OCI-LY7 (cell line): ENCODE data around the gene DUSP2. TPM values are rescaled to one million over a fixed set of nuclear protein-coding genes. Genes with fewer than 3 reads are reported as not detected.

ENCODE experiments used
- BruUV-seq: library from RNA; stranded (reverse); fragments of 400-500 nt; replicated peaks from 2 replicates; lab custom pipeline; 2021; lab: Mats Ljungman, UMichigan
- CTCF ChIA-PET: fragments of 300-600 bp; sonication (Branson Sonifier 250); formaldehyde crosslinking; loops from one replicate; lab custom pipeline; 2022; ENCODE audit warnings: antibody characterized with exemption; ENCODE audit not compliant: unreplicated experiment; lab: Charles Lee
- POLR2A ChIA-PET: fragments of 300-600 bp; sonication (Branson Sonifier 250); formaldehyde crosslinking; loops from one replicate; lab custom pipeline; 2022; ENCODE audit warnings: antibody characterized with exemption; lab: Charles Lee
- DNase-seq: peaks from one replicate; pipeline ENCODE4 v3.0.0-alpha.2; 2015; ENCODE audit warnings: low spot score
- H2AFZ ChIP-seq: fragments of 200-600 bp; sonication (generic), shearing (Covaris generic); 2 replicates; pipeline ENCODE4 v1.6.1; 2014; ENCODE audit warnings: mild to moderate bottlenecking, antibody characterized with exemption, low read length, moderate library complexity
- H3K27ac ChIP-seq: fragments of 200-600 bp; sonication (generic); 2 replicates; pipeline ENCODE4 v1.5.1; 2014; ENCODE audit warnings: mixed run types, low read depth, mild to moderate bottlenecking, moderate library complexity, low read length, inconsistent platforms; ENCODE audit not compliant: poor library complexity, severe bottlenecking
- H3K36me3 ChIP-seq: fragments of 200-600 bp; sonication (generic); 2 replicates; pipeline ENCODE4 v1.6.1; 2014; ENCODE audit warnings: mild to moderate bottlenecking, antibody characterized with exemption, low read length, moderate library complexity, mixed read lengths; ENCODE audit not compliant: insufficient read depth
- H3K4me1 ChIP-seq: fragments of 200-600 bp; sonication (generic); 2 replicates; pipeline ENCODE4 v1.5.1; 2014; ENCODE audit warnings: mild to moderate bottlenecking, low read length; ENCODE audit not compliant: insufficient read depth, poor library complexity, severe bottlenecking
- H3K4me2 ChIP-seq: fragments of 200-600 bp; sonication (generic); 2 replicates; pipeline ENCODE4 v1.6.1; 2014; ENCODE audit warnings: mild to moderate bottlenecking, low read length
- H3K4me3 ChIP-seq: fragments of 200-600 bp; sonication (generic); 2 replicates; pipeline ENCODE4 v1.5.1; 2014; ENCODE audit warnings: mild to moderate bottlenecking, low read depth, low read length; ENCODE audit not compliant: poor library complexity, severe bottlenecking
- H3K79me2 ChIP-seq: fragments of 200-600 bp; sonication (generic); 2 replicates; pipeline ENCODE4 v1.6.1; 2016; ENCODE audit warnings: low read depth, mild to moderate bottlenecking, low read length, moderate library complexity, mixed read lengths; ENCODE audit not compliant: insufficient read depth
- H3K9me2 ChIP-seq: fragments of 200-600 bp; sonication (generic); 2 replicates; pipeline ENCODE4 v1.6.1; 2016; ENCODE audit warnings: mild to moderate bottlenecking, low read length, mixed read lengths; ENCODE audit not compliant: insufficient read depth
- H3K9me3 ChIP-seq: fragments of 200-600 bp; sonication (generic); 2 replicates; pipeline ENCODE4 v1.6.1; 2014; ENCODE audit warnings: mild to moderate bottlenecking, mixed run types, low read length, mixed read lengths
- H4K20me1 ChIP-seq: fragments of 200-600 bp; sonication (generic); 2 replicates; pipeline ENCODE4 v1.6.1; 2014; ENCODE audit warnings: mild to moderate bottlenecking, antibody characterized with exemption, low read length, moderate library complexity, mixed read lengths; ENCODE audit not compliant: insufficient read depth
- EZH2phosphoT487 ChIP-seq: fragments of 200-600 bp; sonication (generic); IDR thresholded peaks from 2 replicates; pipeline ENCODE4 v1.6.1; 2018; ENCODE audit warnings: low read depth, borderline replicate concordance, mild to moderate bottlenecking, mixed run types, antibody characterized with exemption, low read length, moderate library complexity, mixed read lengths
- intact Hi-C: fragments of 100-400 bp; cut with micrococcal nuclease; formaldehyde crosslinking; loops from one replicate; pipeline ENCODE4 v1.10.0; 2022; ENCODE audit not compliant: unreplicated experiment
- total RNA-seq, 2 experiments: library from RNA; depleted of rRNA in 1 of 2; stranded (reverse); fragments of >200 nt in 1 of 2; shearing (Covaris generic) in 1 of 2; gene quantifications; 2 replicates each; pipeline ENCODE4 v1.2.3, GENCODE V29; 2014 to 2022
- TF ChIP-seq, protein P1 (sequence below): fragments of 200-600 bp; sonication (generic); conservative IDR thresholded peaks from 2 replicates; pipeline ENCODE4 v1.5.1; 2014; ENCODE audit warnings: mild to moderate bottlenecking, antibody characterized with exemption, low read length, moderate library complexity, mixed read lengths

Gene DUSP2
- total RNA-seq, 2 experiments from 2014 or later: 37.3 to 110 TPM

DNA sequence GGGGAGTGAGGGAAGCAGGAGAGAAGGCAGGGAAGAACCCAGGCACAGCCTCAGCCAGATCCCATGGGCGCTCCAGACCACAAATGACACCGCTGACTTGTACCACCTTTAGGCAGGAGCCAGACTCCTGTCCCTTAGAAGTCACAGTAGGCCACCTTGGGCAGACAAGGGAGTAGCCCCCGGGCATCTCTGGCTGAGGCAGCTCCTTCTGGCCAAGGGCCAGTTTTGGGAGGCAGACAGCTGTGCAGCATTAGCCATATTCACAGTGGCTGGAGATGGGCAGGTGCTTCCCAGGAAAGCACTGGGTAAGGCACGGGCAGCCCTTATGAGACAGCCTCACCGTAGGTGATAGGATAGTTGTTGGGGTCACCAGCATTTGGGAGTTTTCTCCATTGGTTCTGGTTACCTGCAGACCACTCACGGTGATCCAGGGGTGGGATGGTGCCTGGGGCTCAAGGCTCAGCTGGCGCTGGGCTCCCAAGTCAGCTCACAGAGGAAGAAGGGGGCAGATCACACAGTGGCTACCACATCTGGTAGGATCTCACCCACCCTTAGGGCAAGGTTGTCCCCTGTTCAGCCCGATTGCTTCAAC, 9.0 kb downstream of the DUSP2 start:
- no peak overlapping the region for H2AFZ ChIP-seq
- H3K9me3 ChIP-seq: no peaks in the 10 kb centered on the region
- intact Hi-C loops: no loop called here
- H4K20me1 ChIP-seq: no peaks in the 10 kb centered on the region
- H3K4me1 ChIP-seq: peaks cover 6% of the 10 kb centered on the region
- ChIA-PET CTCF (no interaction called here), POLR2A (interaction anchor here (0.9 to 1.2 kb wide), 2 partner anchors 12 to 38 kb away, joined by 3 to 4 read pairs; no protein-coding TSS in a partner anchor)
- BruUV-seq: no TSS peak
- no peak overlapping the region for H3K27ac ChIP-seq
- H3K4me3 ChIP-seq: no peak overlapping the region
- no peak for DNase-seq
- H3K36me3 ChIP-seq: no peaks in the 10 kb centered on the region
- no peak overlapping the region for H3K4me2 ChIP-seq
- no peaks in the 10 kb centered on the region for H3K9me2 ChIP-seq
- TF ChIP-seq, protein P1, sequence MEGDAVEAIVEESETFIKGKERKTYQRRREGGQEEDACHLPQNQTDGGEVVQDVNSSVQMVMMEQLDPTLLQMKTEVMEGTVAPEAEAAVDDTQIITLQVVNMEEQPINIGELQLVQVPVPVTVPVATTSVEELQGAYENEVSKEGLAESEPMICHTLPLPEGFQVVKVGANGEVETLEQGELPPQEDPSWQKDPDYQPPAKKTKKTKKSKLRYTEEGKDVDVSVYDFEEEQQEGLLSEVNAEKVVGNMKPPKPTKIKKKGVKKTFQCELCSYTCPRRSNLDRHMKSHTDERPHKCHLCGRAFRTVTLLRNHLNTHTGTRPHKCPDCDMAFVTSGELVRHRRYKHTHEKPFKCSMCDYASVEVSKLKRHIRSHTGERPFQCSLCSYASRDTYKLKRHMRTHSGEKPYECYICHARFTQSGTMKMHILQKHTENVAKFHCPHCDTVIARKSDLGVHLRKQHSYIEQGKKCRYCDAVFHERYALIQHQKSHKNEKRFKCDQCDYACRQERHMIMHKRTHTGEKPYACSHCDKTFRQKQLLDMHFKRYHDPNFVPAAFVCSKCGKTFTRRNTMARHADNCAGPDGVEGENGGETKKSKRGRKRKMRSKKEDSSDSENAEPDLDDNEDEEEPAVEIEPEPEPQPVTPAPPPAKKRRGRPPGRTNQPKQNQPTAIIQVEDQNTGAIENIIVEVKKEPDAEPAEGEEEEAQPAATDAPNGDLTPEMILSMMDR: no peak
- no peak for TF ChIP-seq EZH2phosphoT487
- H3K79me2 ChIP-seq: no peaks in the 10 kb centered on the region

- Histone ChIP-seq H3K79me2 (no peaks in the 10 kb centered on the region), H3K4me2 (no peak overlapping the region), H3K9me2 (no peaks in the 10 kb centered on the region), H3K4me3 (no peak overlapping the region), H3K27ac (no peak overlapping the region), H3K9me3 (no peaks in the 10 kb centered on the region), H4K20me1 (no peaks in the 10 kb centered on the region), H3K36me3 (no peaks in the 10 kb centered on the region), H3K4me1 (peaks cover 6% of the 10 kb centered on the region), H2AFZ (no peak overlapping the region)
- ChIA-PET CTCF (no interaction called here), POLR2A (no interaction called here)
- intact Hi-C loops: no loop called here
- DNase-seq: no peak
- no peak for TF ChIP-seq EZH2phosphoT487
- TF ChIP-seq, protein P1: no peak
- no TSS peak for BruUV-seq
Measured at GRCh38 chr2:96135621-96136020, 9.6 kb downstream of the DUSP2 start.

GRCh38 chr2:96135171-96135570, 10.1 kb downstream of the DUSP2 start:
- Histone ChIP-seq H4K20me1 (no peaks in the 10 kb centered on the region), H2AFZ (no peak overlapping the region), H3K9me3 (no peaks in the 10 kb centered on the region), H3K9me2 (no peaks in the 10 kb centered on the region), H3K4me1 (peaks cover 6% of the 10 kb centered on the region), H3K79me2 (no peaks in the 10 kb centered on the region), H3K4me3 (no peak overlapping the region), H3K4me2 (no peak overlapping the region), H3K27ac (no peak overlapping the region), H3K36me3 (no peaks in the 10 kb centered on the region)
- TF ChIP-seq, protein P1: no peak
- no peak for TF ChIP-seq EZH2phosphoT487
- ChIA-PET POLR2A (no interaction called here), CTCF (no interaction called here)
- intact Hi-C loops: no loop called here
- no TSS peak for BruUV-seq
- DNase-seq: no peak
